HEK293 (cell line): ENCODE data around the gene ADSL.

Experiments used
- ZNF37A ChIP-seq: fragments of 450-650 bp; IDR thresholded peaks from 2 replicates; pipeline ENCODE4 v1.5.1; 2018; ENCODE audit warnings: missing biosample characterization, missing genetic modification characterization
- ZNF776 ChIP-seq: fragments of 450-650 bp; formaldehyde crosslinking; IDR thresholded peaks from 2 replicates; pipeline ENCODE4 v1.5.0; 2017; ENCODE audit warnings: missing biosample characterization, missing genetic modification characterization, borderline replicate concordance
- TF ChIP-seq, protein P1 (sequence below): fragments of 450-650 bp; formaldehyde crosslinking; IDR thresholded peaks from 2 replicates; pipeline ENCODE4 v1.5.1; 2016; ENCODE audit warnings: missing biosample characterization, missing genetic modification characterization
- TF ChIP-seq, protein P2 (sequence below): fragments of 450-650 bp; formaldehyde crosslinking; IDR thresholded peaks from 2 replicates; pipeline ENCODE4; 2016; ENCODE audit warnings: missing biosample characterization, missing genetic modification characterization

DNA sequence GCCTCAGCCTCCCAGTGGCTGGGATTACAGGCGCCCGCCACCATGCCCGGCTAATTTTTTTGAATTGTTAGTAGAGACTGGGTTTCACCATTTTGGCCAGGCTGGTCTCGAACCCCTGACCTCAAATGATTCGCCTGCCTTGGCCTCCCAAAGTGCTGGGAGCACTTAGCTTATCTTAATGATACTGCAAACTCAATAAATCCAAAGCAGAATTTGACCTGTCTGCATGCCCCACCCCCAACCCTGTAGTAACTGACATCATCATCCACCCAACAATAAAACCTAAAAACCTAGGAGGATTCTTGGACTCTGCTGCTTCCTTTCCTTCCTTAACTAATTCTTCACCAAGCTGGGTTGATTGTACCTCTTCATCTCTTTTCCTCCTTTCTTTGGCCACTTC lies 6.3 kb upstream of the ADSL start:
- TF ChIP-seq, protein P1, sequence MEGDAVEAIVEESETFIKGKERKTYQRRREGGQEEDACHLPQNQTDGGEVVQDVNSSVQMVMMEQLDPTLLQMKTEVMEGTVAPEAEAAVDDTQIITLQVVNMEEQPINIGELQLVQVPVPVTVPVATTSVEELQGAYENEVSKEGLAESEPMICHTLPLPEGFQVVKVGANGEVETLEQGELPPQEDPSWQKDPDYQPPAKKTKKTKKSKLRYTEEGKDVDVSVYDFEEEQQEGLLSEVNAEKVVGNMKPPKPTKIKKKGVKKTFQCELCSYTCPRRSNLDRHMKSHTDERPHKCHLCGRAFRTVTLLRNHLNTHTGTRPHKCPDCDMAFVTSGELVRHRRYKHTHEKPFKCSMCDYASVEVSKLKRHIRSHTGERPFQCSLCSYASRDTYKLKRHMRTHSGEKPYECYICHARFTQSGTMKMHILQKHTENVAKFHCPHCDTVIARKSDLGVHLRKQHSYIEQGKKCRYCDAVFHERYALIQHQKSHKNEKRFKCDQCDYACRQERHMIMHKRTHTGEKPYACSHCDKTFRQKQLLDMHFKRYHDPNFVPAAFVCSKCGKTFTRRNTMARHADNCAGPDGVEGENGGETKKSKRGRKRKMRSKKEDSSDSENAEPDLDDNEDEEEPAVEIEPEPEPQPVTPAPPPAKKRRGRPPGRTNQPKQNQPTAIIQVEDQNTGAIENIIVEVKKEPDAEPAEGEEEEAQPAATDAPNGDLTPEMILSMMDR (tag by site-specific recombination), result no peak
- TF ChIP-seq, protein P2, sequence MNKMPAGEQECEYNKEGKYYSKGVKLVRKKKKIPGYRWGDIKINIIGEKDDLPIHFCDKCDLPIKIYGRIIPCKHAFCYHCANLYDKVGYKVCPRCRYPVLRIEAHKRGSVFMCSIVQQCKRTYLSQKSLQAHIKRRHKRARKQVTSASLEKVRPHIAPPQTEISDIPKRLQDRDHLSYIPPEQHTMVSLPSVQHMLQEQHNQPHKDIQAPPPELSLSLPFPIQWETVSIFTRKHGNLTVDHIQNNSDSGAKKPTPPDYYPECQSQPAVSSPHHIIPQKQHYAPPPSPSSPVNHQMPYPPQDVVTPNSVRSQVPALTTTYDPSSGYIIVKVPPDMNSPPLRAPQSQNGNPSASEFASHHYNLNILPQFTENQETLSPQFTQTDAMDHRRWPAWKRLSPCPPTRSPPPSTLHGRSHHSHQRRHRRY (tag by site-specific recombination), result no peak
- TF ChIP-seq ZNF776 (tag by site-specific recombination) (no peak), ZNF37A (tag by site-specific recombination) (no peak)
